NCI-H526 treated with DMSO at 0.1 percent for 48 hours (cell line): ENCODE results near the gene OTUD4.
"Not testable (repeated sequence)": the region's sequence is repeated elsewhere in the genome, so short reads cannot be mapped to it uniquely, and the experiment has no call there.

ENCODE experiments used
- DNase-seq: peaks from one replicate; lab custom pipeline; 2025; lab: John Stamatoyannopoulos, UW

OTUD4 gene

DNA sequence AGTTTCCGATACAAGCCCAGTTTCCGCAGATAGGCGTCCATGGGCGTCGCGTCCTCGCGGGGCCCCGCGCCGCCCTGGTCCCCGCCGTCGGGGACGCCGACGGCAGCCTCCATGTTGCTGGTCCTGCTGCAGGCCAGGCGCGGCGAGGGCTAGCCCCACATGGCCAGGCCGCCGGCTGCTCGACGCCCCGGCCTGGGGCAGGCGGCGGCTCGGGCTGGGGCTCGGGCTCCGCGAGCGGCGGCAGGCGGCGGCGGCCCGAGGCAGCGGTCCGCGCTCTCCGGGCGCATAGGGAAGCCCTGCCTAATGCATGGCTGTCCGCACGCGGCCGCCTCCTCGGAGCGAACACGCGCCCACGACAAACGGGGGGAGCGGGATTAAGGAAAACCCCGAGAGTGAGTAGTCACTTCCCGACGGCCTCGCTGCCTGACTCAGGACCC is 510 bp downstream of the OTUD4 start:
- peak; percentile 33 for DNase-seq

DNA sequence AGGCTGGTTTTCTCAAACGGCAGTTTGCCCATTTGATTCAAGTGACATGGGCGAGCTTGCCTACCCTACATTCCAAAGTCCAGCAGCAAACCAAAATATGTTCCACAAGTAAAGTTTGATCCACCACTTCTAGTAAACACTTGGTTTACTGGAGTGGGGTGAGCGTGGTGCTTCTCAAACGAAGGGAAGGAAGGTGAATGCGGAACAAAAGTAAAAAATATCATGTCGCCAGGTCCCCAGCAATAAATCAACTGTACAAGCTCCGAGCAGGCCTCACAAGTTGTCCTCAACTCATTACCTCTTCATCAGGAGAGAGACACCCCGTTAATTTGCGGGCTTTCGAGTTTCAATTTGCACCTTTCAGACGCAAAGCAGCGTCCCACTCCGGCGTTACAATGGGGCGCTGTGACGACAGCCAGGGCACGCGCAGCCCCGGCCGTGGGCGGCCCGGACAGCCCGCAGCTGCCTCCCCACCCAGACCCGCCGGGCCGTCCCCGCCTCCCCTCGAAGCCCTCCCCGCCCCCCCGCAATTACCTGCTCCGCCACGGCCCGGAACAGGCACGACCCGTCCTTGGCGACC is 1.0 kb downstream of the OTUD4 start:
- DNase-seq, result peak; percentile 51

DNA sequence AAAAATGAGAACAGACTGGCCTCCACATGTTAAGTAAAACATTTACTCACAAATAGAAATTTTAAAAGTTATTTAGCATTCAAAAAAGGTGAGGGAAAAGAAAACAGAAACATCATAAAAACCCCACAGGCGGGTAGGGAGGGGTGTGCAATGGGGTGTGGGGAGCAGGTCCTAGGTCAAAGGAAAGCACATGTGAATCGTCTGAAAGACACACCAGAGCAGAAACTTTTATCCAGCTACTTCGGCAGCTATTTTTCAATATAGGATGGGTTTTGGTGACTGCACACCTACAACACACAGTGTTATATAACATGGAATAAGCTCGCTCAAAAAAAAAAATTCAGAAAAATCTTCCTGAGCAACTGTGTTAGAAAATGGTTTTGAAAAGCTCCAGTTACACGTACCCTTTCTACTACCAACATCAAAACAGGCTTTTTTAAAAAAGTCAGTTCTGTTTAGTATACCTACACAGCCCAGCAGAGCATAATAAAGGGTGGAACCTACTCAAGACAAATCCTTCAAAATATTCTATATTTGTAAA is 1.6 kb downstream of the OTUD4 start:
- no peak for DNase-seq

DNA sequence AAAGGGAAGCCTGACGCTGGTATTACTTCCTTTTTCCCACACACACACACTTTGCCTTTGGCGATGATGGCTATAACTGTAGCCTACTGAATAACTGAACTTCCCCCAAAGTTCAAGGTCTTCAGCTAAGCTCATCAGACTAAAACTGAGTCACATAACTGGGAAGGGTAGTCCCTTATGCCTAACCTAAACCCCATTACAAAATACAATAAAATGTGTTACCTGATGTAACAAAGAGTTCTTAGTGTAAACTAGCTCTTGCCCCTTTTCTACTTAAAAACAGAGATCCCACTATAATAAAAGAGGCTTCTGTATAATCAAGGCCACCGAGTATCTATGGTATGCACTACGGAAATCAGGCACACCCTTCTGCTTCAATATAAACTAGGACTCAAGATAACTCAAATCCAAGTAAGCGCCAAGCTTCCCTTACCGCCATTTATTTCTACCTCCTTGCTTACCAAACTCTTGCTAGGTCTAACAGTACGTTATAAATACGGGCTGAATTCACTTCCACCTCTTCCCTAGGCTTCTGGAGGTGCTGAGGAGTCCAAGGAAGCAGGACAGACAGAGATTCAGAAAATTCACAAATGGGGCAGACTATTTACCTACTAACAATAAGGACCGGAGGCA is 2.4 kb downstream of the OTUD4 start:
- peak; percentile 42 for DNase-seq

DNA sequence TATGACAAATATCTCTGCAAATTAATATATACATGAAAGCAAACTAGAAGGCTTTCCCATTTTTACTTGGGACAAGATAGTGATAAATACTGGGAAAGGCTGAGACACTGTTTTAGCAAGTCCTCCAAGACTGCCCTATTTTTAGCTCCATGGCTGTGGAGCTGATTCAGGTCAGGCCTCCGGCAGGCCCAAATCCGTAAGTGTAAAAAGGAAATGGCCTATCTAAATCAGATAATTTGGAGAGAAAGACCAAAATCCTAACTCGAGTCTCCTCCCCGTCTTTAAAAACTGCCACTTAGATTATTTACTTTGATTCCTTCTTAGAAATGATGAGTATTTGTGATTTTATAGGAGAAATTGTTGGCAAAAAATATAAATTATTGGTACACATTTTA is 2.9 kb downstream of the OTUD4 start:
- no peak for DNase-seq

DNA sequence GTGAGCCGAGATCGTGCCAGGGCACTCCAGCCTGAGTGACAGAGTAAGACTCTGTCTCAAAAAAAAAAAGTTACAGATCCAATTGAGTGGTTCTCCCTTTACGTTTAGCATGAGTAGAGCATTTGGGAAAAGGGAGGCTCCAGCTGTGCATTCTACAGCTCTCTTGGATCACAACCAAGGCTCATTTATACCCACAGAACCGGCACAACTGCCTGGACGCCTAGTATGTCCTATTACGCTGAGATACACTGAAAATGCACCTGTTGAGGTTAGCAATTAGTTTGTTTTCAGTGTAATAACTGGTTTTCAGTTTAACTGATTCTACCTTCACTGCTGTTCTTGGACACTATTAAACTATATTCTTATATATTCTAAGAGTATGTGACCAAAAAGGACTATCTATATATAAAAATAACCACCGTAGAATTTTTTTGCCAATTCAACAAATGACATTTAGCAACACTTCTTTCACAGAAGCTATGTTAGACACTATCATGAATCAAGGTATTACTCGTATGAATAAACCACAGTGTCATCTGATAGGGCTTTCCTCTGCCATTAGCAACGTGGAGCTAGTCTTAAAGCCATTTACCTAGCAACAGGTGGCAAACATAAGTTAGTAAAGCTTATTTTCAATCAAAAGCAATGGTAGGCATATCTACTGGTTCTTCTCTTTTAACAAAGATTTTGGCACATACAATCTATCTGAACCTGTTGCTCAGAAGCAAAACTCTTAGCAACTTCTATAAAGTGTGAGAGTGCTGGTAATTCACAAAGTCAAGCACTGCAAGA is 3.6 kb downstream of the OTUD4 start:
- DNase-seq, result no peak

DNA sequence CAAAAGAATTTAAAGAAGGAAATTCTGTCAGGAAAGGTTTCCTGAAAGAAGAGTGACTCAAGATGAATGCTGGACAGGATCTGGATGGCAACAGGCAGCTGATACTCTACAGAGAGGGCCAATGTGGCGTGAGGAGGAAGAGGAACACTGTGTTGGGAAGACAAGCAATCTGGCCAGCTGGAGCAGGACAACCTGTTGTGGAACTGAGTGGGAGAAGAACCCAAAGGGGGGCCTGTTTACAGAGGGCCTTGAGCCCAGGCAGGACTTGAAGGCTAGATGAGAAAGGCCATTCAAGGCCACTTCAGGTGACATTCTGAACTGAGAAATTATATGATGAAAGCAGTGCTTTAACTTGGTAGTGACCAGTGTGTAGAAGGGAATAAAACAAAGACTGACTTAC is 8.5 kb downstream of the OTUD4 start:
- no peak for DNase-seq

DNA sequence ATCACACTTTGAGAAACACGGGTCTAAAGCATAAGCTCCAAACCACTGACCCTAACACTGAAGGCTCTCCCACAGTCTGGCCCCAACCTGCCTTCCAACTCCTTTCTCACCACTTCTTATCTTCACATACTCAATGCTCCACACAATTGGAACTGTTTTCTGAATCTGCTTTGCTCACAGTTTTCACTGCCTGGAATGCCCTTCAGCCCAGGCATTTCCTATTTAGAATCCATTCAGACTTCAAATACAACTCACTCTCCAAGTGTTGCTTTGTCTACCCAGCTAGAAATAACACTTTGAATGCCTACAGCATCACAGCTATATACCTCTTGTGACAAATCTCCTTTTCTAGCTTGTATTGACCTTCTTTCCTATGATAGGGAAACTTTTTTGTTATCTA is 10.2 kb downstream of the OTUD4 start:
- no peak for DNase-seq

DNA sequence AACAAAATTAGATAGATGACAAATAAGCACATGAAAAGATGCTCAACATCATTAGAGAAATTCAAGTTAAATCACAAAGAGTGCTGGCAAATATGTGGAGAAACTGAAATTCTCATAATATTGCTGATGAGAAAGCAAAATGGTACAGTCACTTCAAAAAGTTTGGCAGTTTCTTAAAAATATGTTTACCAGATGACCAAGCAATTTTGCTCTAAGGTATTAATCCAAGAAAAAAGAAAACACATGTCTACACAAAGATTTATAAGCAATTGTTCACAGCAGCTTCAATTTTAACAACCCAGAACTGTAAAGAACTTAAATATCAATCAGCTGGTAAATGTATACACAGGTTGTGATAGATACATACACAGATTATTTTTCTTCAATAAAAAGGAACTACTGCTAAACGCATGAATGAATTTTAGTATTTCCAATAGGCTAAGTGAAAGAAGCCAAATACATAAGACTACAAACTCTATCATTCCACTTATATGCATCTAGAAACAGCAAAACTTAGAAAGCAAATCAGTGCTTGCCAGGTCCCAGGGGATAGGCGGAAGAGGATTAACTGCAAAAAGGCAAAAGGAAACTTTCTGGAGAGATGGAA is 11.7 kb downstream of the OTUD4 start:
- no peak for DNase-seq

DNA sequence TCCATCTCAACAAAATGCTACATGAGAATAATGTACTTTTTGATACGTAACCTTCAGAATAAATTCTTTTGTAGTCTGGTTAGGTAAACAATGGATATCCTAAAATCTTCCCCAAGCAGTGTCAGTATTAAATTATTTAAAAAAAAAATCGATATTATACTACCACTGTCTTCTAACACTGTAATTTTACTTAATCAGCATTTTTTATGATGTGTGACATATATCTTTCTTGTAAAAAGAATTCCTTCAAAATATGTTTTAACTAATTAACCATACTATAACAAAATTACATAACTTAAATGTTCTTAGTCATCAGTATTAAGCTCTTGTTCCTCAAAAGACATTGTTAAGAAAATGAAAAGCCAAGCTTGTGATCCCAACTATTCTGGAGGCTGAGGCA is 12.5 kb downstream of the OTUD4 start:
- no peak for DNase-seq

DNA sequence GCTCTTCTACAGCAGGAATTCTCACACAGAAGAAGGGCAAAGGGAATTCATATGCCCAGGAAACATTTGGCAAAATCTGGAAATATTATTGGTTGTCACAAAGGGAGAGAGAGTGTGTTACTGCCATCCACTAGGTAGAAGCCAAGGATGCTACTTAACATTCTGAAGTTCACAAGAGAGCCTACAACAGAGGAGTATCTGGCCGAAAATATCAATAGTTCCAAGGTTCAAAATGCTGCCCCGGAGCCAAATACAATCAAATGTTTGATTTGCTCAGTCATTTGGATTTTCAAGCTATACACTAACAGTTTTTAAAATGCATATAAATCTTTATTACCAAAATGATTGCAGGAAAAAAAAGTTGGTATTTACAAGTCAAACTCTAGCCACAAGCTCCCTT is 18.8 kb downstream of the OTUD4 start:
- no peak for DNase-seq

DNA sequence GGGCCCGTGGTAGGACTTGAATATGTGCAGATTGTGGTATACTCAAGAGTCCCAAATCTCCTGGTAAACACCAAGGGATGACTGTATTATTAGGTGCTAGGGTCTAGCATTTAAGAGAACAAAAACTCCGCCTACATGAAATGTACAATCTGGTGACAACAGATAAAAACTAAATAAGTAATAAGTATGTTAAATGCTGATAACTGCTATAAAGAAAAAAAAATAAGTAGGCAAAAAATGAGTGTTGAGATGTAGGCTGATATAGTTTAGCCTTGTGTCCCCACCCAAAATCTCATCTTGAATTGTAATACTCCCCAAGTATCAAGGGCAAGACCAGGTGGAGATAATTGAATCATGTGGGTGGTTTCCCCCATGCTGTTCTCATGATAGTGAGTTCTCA is 23.4 kb downstream of the OTUD4 start:
- DNase-seq, result no peak

DNA sequence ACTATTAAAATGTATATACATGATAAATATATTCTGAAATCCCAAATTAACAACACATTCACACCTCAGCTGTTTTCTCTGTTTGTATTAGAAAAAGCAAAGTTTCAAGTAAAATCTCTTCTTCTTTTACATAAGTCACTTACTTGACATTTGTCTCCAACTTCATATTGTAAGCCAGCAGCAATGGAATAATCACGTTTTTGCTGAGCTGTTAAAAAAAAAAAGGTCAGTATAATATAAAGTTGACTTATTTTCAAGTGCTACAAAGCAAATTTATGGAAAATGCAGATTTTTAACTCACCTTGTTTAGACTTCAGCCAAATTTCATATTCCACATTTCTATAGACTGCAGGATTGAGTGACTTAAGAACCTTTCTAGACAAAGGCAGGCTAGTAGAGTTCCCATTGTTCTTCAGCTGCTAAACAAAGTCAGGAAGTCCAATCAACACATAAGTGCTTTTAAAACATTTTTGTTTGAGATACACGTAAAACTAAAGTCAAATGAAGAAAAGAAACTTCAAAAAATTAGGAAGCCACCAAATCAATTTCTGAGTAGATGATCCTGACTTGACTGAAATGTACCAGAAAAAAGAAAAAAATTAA is 25.0 kb downstream of the OTUD4 start:
- DNase-seq, result no peak

DNA sequence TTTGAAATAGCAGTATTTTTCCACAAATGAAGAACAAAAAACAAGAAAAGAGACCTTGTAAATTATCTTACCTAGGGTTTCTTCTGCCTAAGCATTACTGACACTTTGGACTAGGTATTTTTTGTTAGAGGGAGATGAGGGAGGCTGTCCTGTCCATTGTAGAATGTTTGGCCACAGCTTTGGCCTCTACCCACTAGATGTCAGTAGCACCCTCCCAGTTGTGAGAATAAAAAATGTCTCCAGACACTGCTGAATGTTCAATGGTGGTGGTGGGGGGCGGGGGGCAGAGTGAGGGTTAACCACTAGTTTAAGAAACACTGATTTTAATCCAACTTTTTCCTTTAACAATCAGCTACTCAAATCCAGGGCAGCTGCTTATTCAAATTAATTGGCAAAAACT is 25.8 kb downstream of the OTUD4 start:
- no peak for DNase-seq

DNA sequence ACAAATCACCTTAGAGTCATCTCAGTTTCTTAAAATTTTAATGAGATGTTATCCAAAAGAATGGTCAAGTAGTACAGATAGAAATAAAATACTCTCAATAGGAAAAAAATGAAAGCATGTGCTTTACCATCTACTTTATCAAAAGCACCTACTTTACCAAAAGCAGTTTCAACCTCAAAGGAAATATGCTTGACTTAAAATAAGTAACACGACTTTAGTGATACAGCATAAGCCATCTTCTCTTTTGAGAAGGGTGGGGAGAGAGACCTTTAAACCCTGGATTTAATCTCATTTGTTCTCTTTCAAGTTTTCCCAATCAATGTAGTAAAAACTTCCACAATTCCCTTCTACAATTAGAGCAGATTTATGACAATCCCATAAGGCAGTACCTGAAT is 26.5 kb downstream of the OTUD4 start:
- no peak for DNase-seq

DNA sequence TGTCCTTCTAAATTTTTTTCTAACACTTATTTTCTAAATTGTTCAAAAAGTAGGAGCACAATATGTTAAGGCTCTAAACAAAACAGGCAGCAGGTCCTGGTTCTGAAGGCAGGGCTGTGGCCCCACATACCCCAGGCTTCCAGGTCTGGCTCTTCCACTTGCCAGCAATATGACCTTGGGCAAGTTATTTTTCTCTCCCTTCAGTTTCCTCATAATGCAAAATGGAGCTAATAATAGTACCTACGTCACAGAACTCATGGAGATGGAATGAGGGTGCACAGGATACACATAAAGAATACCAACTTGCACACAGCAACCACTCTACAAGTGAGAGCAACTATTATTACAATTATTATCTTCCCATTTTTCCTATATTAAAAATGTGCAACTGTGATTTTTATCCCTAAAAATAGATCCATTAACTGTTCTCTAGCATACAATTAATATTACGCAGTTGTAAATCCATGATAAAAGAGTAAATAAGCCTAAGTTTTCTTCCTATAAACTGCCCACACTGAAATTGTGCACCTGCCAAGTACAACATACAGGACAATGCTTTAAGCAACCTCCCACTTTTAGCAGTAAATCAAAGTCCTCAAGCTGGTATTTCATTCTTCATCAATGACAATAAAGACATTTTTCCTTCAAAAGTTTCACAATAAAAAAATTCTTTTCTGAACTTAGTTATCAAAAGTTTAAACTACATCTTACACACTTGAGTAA is 27.0 kb downstream of the OTUD4 start:
- no peak for DNase-seq

DNA sequence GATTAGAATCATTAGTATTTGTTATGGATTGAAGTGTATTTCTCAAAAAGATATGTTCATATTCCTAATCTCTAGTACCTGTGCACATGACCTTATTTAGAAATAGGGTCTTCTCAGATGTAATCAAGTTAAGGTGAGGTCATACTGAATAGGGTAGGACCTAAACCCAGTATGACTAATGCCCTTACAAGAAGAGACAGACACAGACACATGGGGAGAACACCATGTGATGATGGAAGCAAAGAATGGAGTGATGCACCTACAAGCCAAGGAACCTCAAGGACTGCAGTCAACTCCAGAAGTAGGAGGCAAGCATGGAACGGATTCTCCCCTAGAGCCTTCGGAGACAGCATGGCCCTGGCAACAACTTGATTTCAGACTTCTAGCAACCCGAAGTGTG is 31.4 kb downstream of the OTUD4 start:
- DNase-seq, result no peak

DNA sequence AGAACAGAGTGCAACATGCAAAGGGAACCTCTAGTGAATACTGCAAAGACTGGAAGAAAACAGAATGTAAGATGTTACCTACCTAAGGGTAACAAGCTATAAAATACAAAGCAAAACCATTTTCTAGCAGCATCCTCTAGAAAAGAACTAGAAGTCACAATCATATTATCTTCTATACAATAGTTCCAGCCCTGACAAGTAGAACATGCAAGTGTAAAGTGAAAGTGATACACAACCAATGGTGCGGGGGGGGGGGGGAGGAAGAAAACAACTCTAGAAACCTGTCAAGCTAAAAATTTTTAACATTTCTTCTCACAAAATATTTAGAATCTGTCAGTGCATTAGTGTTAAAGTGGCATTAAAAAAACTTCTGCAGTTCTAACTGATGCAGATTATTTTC is 44.2 kb downstream of the OTUD4 start:
- DNase-seq, result not testable (repeated sequence)

DNA sequence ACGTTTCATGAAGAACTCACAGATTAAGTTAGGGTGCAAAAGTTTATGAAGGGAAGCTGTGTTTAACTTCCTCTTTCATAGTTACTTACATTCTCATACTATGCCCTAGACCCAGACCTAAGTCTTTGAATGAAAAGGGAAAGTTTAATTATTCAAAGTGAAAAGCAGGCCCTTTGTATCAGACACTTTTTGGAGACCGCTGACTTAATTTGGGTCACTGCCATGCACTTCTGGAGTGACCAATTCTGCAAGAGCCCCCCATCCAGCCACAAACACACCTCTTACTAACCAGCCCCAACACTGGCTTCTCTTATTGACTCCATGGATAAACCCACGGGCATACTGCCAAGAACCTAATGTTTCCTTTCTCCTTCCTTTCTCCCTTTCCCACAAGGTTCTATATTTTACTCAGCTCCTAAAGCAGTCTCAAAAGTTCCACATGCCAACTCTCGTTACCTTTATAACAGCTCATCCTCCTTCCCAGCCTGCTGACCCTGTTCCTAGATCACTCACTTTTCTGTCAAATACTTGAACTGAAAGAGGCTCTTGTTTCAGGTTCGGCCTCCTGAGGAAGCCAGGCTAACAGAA is 47.8 kb downstream of the OTUD4 start:
- DNase-seq, result no peak

DNA sequence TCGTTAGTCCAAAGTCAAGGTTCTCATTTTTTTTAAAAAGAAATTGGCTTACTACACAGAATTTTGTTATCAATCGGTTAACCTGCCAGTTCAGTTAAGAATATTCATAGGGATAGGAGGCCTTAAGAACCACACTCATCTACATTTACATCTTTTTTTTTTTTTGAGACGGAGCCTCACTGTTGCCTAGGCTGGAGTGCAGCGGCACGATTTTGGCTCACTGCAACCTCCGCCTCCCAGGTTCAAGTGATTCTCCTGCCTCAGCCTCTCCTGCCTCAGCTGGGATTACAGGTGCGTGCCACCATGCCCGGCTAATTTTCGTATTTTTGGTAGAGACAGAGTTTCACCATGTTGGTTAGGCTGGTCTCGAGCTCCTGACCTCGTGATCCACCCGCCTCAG is 48.5 kb downstream of the OTUD4 start:
- DNase-seq, result no peak

DNA sequence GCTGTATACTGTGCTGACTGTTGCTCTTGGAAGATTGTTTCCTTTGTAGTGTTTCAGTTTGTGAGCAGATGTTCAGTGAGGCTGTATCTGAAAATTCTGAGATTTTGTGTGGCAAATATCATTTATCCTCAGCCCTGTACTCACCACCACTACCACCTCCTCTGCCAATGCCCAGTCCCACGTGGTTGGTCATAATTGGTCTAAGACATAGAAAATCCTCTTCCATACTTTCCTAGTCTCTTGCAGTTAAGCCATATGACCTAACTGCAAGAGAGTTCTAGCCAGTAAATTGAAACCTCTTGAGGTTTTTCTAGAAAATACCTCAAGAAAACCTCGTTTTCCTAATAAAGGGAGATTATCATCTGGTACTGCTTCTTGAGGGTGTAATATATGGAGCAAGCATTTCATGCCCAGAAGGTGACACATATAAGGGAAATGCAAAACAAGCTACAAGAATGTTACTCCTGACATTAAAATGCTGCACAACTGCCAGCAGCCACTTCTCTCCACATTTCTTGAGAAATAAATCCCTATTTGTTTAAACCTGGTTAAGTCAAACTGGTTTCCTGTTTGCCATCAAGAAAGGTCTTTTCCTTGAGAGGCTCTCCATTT is 49.5 kb downstream of the OTUD4 start:
- no peak for DNase-seq
